Mesendoderm (in vitro differentiated cells): Measurements from ENCODE around the gene NFIA.

Experiments used
- DNase-seq: peaks from one replicate; pipeline ENCODE4 v3.0.0; 2013
- H2AK5ac ChIP-seq: 2 replicates; pipeline ENCODE4 v1.6.1; 2013; ENCODE audit warnings: low read length, inconsistent platforms
- H2BK120ac ChIP-seq: 2 replicates; pipeline ENCODE4 v1.6.1; 2013; ENCODE audit warnings: low read depth, mild to moderate bottlenecking, low read length, moderate library complexity, mixed read lengths
- H2BK15ac ChIP-seq: replicated peaks from 2 replicates; pipeline ENCODE4 v1.6.1; 2013; ENCODE audit warnings: low read depth, mild to moderate bottlenecking, moderate library complexity
- H2BK5ac ChIP-seq: 2 replicates; pipeline ENCODE4 v1.6.1; 2013; ENCODE audit warnings: low read length, inconsistent platforms
- H3K18ac ChIP-seq: 2 replicates; pipeline ENCODE4 v1.6.1; 2013; ENCODE audit warnings: mild to moderate bottlenecking, low read length, mixed read lengths
- H3K23ac ChIP-seq: one replicate; pipeline ENCODE4 v1.6.1; 2013; ENCODE audit warnings: low read length
- H3K27ac ChIP-seq: 2 replicates; pipeline ENCODE4 v1.5.1; 2013; ENCODE audit warnings: low read depth, mild to moderate bottlenecking, inconsistent platforms, low read length, moderate library complexity
- H3K27me3 ChIP-seq: 2 replicates; pipeline ENCODE4 v1.6.1; 2013; ENCODE audit warnings: low read length, control low read depth, mild to moderate bottlenecking, inconsistent platforms; ENCODE audit not compliant: insufficient read depth, poor library complexity
- H3K36me3 ChIP-seq: 2 replicates; pipeline ENCODE4 v1.6.1; 2013; ENCODE audit warnings: low read length, inconsistent platforms; ENCODE audit not compliant: control insufficient read depth, insufficient read depth
- H3K4ac ChIP-seq: one replicate; pipeline ENCODE4 v1.6.1; 2013; ENCODE audit warnings: low read depth, mild to moderate bottlenecking, low read length, moderate library complexity
- H3K4me1 ChIP-seq: 2 replicates; pipeline ENCODE4 v1.6.1; 2013; ENCODE audit warnings: low read depth, low read length, inconsistent platforms; ENCODE audit not compliant: control insufficient read depth
- H3K4me2 ChIP-seq: 2 replicates; pipeline ENCODE4 v1.6.1; 2013; ENCODE audit warnings: low read length
- H3K4me3 ChIP-seq: 2 replicates; pipeline ENCODE4 v1.5.1; 2013; ENCODE audit warnings: mild to moderate bottlenecking, low read length
- H3K56ac ChIP-seq: one replicate; pipeline ENCODE4 v1.6.1; 2013; ENCODE audit warnings: low read length
- H3K79me1 ChIP-seq: 2 replicates; pipeline ENCODE4 v1.6.1; 2013; ENCODE audit warnings: low read length, inconsistent platforms
- H3K79me2 ChIP-seq: 2 replicates; pipeline ENCODE4 v1.6.1; 2013; ENCODE audit warnings: mild to moderate bottlenecking, low read length; ENCODE audit not compliant: control insufficient read depth, insufficient read depth
- H3K9ac ChIP-seq: 2 replicates; pipeline ENCODE4 v1.6.1; 2013; ENCODE audit warnings: low read length, inconsistent platforms
- H4K5ac ChIP-seq: one replicate; pipeline ENCODE4 v1.6.1; 2013; ENCODE audit warnings: low read length
- H4K8ac ChIP-seq: one replicate; pipeline ENCODE4 v1.6.1; 2013; ENCODE audit warnings: low read depth, mild to moderate bottlenecking, control low read depth, low read length, moderate library complexity
- WGBS: extraction: QIAGEN DNeasy Blood & Tissue Kit; methylation state at CpG from one replicate; pipeline ENCODE4 v1.1.7; 2013; ENCODE audit warnings: low lambda C conversion rate, missing lambda C conversion rate; ENCODE audit not compliant: insufficient coverage; ENCODE audit errors: extremely low coverage; 5-methylcytosine and 5-hydroxymethylcytosine counted together

The NFIA gene

GRCh38 chr1:61191433-61191720, 109.0 kb downstream of the NFIA start:
- peak; percentile 12 for DNase-seq
- H3K4me3 ChIP-seq = no peak overlapping the region
- no peaks in the 10 kb centered on the region for H3K36me3 ChIP-seq
- no peak overlapping the region for H3K4ac ChIP-seq
- H2BK5ac ChIP-seq = no peak overlapping the region
- no peaks in the 10 kb centered on the region for H3K4me1 ChIP-seq
- no peak overlapping the region for H3K56ac ChIP-seq
- no peak overlapping the region for H2BK15ac ChIP-seq
- no peaks in the 10 kb centered on the region for H3K79me1 ChIP-seq
- H3K4me2 ChIP-seq = no peak overlapping the region
- H3K23ac ChIP-seq = no peak overlapping the region
- H3K18ac ChIP-seq = no peak overlapping the region
- H3K27ac ChIP-seq = no peak overlapping the region
- no peak overlapping the region for H3K9ac ChIP-seq
- H2AK5ac ChIP-seq = no peak overlapping the region
- no peaks in the 10 kb centered on the region for H3K27me3 ChIP-seq
- H2BK120ac ChIP-seq = no peak overlapping the region
- H4K8ac ChIP-seq = no peak overlapping the region
- no peak overlapping the region for H4K5ac ChIP-seq
- H3K79me2 ChIP-seq = no peaks in the 10 kb centered on the region
- WGBS = no CpG with 5 or more reads among the region's 1 CpG

GRCh38 chr1:61192663-61193330, 110.4 kb downstream of the NFIA start:
- H3K4me2 ChIP-seq = no peak overlapping the region
- no peak overlapping the region for H2BK5ac ChIP-seq
- no peak overlapping the region for H4K8ac ChIP-seq
- DNase-seq = no peak
- H3K9ac ChIP-seq = no peak overlapping the region
- H3K4ac ChIP-seq = no peak overlapping the region
- no peaks in the 10 kb centered on the region for H3K79me1 ChIP-seq
- no peak overlapping the region for H3K23ac ChIP-seq
- H4K5ac ChIP-seq = no peak overlapping the region
- no peak overlapping the region for H2BK15ac ChIP-seq
- no peak overlapping the region for H2AK5ac ChIP-seq
- H3K4me1 ChIP-seq = no peaks in the 10 kb centered on the region
- H3K27me3 ChIP-seq = no peaks in the 10 kb centered on the region
- no peaks in the 10 kb centered on the region for H3K36me3 ChIP-seq
- H3K79me2 ChIP-seq = no peaks in the 10 kb centered on the region
- no peak overlapping the region for H3K56ac ChIP-seq
- no CpG with 5 or more reads among the region's 6 CpGs for WGBS
- no peak overlapping the region for H2BK120ac ChIP-seq
- H3K18ac ChIP-seq = no peak overlapping the region
- H3K27ac ChIP-seq = no peak overlapping the region
- no peak overlapping the region for H3K4me3 ChIP-seq

GRCh38 chr1:61193808-61194207, 111.4 kb downstream of the NFIA start:
- Histone ChIP-seq H4K8ac (no peak overlapping the region), H3K27me3 (no peaks in the 10 kb centered on the region), H3K27ac (no peak overlapping the region), H3K56ac (no peak overlapping the region), H3K4me1 (no peaks in the 10 kb centered on the region), H2BK15ac (no peak overlapping the region), H4K5ac (no peak overlapping the region), H3K18ac (no peak overlapping the region), H3K4me3 (no peak overlapping the region), H3K4me2 (no peak overlapping the region), H3K79me1 (no peaks in the 10 kb centered on the region), H3K9ac (no peak overlapping the region), H3K79me2 (no peaks in the 10 kb centered on the region), H2BK120ac (no peak overlapping the region), H3K36me3 (no peaks in the 10 kb centered on the region), H2BK5ac (no peak overlapping the region), H3K4ac (no peak overlapping the region), H2AK5ac (no peak overlapping the region), H3K23ac (no peak overlapping the region)
- no CpG with 5 or more reads among the region's 1 CpG for WGBS
- no peak for DNase-seq

DNA sequence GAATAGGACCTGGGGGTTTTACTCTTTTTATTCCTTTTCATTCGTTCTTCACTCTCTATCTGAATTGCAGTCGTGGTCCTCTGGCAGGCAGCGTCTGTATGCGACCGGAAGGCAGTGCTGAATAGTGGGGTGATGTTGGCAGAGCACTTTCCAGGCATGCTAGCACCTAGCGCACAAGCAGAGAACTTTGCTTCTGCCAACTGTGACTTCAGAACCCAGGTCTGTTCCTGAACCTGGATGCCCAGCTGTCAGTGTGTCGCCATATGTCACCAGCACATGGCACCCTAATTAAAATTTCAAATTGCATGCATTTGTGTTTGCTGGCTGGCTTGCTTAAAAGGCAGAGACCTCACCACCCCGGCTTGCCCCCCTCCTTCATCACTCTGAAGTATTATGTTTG, 116.2 kb downstream of the NFIA start:
- Histone ChIP-seq H3K27ac (no peak overlapping the region), H3K4me1 (no peaks in the 10 kb centered on the region), H3K36me3 (no peaks in the 10 kb centered on the region), H3K9ac (no peak overlapping the region), H2BK15ac (no peak overlapping the region), H3K18ac (no peak overlapping the region), H3K4me2 (no peak overlapping the region), H3K23ac (no peak overlapping the region), H2BK120ac (no peak overlapping the region), H2AK5ac (no peak overlapping the region), H4K8ac (no peak overlapping the region), H3K27me3 (no peaks in the 10 kb centered on the region), H3K4me3 (no peak overlapping the region), H3K79me2 (no peaks in the 10 kb centered on the region), H3K4ac (no peak overlapping the region), H2BK5ac (no peak overlapping the region), H3K79me1 (no peaks in the 10 kb centered on the region), H4K5ac (no peak overlapping the region), H3K56ac (no peak overlapping the region)
- WGBS = no CpG with 5 or more reads among the region's 8 CpGs
- no peak for DNase-seq

DNA sequence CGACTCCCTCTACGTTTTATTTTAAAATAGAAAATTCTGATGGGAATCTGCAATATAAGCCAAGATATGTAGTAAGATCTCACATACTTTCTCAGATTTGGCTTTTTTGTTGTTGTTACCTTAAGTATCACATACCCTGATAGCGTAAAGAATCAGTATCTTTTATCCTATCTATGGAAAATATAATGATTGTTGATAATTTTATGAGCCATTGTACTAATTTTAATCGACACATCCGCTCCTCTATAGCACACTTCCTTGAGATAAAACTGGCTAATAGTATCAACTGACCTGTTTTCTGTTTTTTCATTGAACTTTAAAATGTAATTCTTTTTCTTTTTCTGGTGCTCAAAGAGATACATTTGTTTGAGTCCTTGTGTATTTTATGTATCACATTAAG, 118.7 kb downstream of the NFIA start:
- Histone ChIP-seq H3K79me2 (no peaks in the 10 kb centered on the region), H3K36me3 (no peaks in the 10 kb centered on the region), H2BK5ac (no peak overlapping the region), H3K27me3 (no peaks in the 10 kb centered on the region), H4K8ac (no peak overlapping the region), H3K56ac (no peak overlapping the region), H3K4me3 (no peak overlapping the region), H3K9ac (no peak overlapping the region), H3K4me2 (no peak overlapping the region), H3K18ac (no peak overlapping the region), H3K4me1 (no peaks in the 10 kb centered on the region), H3K4ac (no peak overlapping the region), H3K27ac (no peak overlapping the region), H2BK120ac (no peak overlapping the region), H3K79me1 (no peaks in the 10 kb centered on the region), H2BK15ac (no peak overlapping the region), H4K5ac (no peak overlapping the region), H3K23ac (no peak overlapping the region), H2AK5ac (no peak overlapping the region)
- no CpG with 5 or more reads among the region's 5 CpGs for WGBS
- DNase-seq = no peak

DNA sequence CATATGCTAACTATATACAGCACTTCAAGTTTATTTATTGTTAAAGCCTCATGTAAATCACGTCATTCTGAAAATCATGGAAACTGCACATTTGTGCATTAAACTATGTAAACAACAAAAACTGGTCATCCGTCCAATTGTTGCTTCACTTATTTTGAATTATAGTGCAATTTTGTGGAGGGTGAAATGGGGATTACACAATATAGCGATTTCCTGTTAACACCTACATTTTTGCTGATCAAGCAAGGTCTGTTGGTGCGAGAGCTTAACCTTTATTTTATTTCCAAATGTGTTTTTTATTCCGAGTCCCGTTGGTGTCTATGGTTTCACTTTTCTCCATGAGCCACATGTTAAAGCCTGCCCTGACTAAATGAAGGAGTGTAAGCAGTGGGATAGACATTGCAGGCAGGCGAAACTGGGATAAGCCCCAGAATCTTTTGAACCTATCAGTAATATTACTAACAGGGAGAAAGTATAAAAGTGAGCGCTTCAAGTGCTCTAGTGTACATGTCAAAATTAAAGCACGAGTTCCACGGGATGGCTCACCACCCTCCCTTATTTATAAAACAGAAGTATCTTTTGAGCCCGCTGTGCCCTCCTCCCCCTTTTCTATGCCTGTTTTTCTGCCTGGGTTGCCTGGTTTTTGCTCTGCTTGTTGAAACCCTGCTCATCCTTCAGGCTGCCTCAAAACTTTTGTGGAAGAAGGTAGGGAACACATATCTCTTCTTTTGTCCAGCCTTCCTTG, 120.7 kb downstream of the NFIA start:
- Histone ChIP-seq H3K4ac (no peak overlapping the region), H3K36me3 (no peaks in the 10 kb centered on the region), H3K79me1 (no peaks in the 10 kb centered on the region), H2AK5ac (no peak overlapping the region), H3K9ac (no peak overlapping the region), H3K79me2 (no peaks in the 10 kb centered on the region), H3K56ac (no peak overlapping the region), H3K23ac (no peak overlapping the region), H3K4me1 (no peaks in the 10 kb centered on the region), H2BK5ac (no peak overlapping the region), H4K8ac (no peak overlapping the region), H3K4me3 (no peak overlapping the region), H3K4me2 (no peak overlapping the region), H2BK120ac (no peak overlapping the region), H3K18ac (no peak overlapping the region), H3K27ac (no peak overlapping the region), H4K5ac (no peak overlapping the region), H3K27me3 (no peaks in the 10 kb centered on the region), H2BK15ac (no peak overlapping the region)
- WGBS = no CpG with 5 or more reads among the region's 11 CpGs
- DNase-seq = no peak
